Peyer's patch (tissue), 4 donors: ENCODE results near the gene CMTM1.

Experiments
- POLR2A ChIP-seq, 2 donors: fragments of 450-650 bp; IDR thresholded peaks; one replicate each; pipeline ENCODE4 v1.5.1; 2017; ENCODE audit warnings: antibody characterized with exemption in 2 of 2, mild to moderate bottlenecking in 2 of 2, moderate library complexity in 2 of 2
- TF ChIP-seq, protein P1 (sequence below), 6 experiments: fragments of 450-650 bp in 4 of 6; fragments of 200-600 bp in 2 of 6; sonication (generic) in 1 of 6; IDR thresholded peaks; one replicate each; pipeline ENCODE4 v1.5.1; 2017 to 2019; ENCODE audit warnings: antibody characterized with exemption in 6 of 6, mild to moderate bottlenecking in 3 of 6, moderate library complexity in 1 of 6

DNA sequence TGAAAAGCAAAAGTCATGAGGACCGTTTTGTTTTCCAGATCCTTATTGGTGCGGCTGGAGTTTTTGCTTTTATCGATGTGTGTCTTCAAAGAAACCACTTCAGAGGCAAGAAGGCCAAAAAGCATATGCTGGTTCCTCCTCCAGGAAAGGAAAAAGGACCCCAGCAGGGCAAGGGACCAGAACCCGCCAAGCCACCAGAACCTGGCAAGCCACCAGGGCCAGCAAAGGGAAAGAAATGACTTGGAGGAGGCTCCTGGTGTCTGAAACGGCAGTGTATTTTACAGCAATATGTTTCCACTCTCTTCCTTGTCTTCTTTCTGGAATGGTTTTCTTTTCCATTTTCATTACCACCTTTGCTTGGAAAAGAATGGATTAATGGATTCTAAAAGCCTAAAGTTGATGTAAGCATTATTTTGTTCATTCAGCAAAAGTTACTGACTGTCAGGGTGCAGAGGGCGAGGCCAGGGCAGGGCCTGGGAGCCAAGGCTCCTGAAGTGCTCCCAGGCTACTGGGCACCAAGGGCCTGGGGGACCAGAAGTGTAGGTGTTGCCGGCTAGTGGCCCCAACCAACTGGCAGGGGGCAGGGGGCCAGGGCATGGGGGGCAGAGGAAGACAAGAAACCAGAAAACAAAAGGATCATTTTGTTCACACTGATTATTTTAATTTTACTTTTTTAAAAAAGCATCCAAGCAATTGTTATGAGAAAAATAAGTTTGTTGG is 21.8 kb downstream of the CMTM1 start:
- TF ChIP-seq, protein P1, sequence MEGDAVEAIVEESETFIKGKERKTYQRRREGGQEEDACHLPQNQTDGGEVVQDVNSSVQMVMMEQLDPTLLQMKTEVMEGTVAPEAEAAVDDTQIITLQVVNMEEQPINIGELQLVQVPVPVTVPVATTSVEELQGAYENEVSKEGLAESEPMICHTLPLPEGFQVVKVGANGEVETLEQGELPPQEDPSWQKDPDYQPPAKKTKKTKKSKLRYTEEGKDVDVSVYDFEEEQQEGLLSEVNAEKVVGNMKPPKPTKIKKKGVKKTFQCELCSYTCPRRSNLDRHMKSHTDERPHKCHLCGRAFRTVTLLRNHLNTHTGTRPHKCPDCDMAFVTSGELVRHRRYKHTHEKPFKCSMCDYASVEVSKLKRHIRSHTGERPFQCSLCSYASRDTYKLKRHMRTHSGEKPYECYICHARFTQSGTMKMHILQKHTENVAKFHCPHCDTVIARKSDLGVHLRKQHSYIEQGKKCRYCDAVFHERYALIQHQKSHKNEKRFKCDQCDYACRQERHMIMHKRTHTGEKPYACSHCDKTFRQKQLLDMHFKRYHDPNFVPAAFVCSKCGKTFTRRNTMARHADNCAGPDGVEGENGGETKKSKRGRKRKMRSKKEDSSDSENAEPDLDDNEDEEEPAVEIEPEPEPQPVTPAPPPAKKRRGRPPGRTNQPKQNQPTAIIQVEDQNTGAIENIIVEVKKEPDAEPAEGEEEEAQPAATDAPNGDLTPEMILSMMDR (IDR thresholded peaks at IDR 0.05) = no peak
- TF ChIP-seq POLR2A (IDR thresholded peaks at IDR 0.05) = no peak
